HG03103 (cell line): ENCODE results near the gene PRDX6.
A peak's percentile ranks its signal among the peaks of the same experiment; 100 is the strongest.
"Not testable (repeated sequence)": the region's sequence is repeated elsewhere in the genome, so short reads cannot be mapped to it uniquely, and the experiment has no call there.

ENCODE experiments used
- ATAC-seq: cut with Tn5 transposase; IDR thresholded peaks from one replicate; pipeline ENCODE4 v1.9.1; 2021; ENCODE audit warnings: low read depth; ENCODE audit not compliant: unreplicated experiment

Gene PRDX6

DNA sequence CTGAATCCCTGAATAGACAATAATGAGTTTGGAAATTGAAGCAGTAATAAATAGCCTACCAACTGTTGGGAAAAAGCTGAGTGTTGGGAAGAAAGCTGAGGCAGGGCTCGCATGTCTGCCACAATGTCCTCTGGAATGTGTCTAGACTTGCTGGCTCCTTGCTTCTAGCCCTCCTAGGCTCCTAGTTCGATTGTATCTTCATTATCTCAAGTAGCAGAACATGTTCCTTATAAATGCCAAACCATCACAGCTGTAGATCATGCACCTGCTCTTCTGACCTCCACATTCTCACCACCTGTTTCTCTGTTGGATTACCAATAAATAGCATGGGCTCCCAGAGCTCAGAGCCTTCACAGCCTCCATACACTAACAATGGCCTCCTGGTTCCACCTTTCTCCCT lies 12.9 kb upstream of the PRDX6 start:
- not testable (repeated sequence) for ATAC-seq

DNA sequence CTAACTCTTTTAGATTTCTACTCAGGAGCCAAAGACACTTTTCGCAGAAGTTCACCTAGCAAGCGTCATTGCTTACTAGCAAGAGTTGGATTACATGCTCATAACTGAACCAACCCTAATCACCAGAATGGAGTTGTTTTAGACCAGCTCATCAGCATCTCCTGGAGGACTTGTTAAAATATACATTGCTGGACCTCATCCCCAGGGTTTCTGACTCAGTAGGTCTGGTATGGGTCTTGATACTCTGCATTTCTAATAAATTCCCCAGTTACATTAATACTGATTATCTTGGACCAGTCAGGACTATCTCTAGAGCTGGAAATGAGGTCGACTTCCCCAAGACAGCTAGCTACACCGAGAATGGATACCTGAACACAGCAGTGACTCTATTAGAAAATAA lies 9.7 kb upstream of the PRDX6 start:
- no peak for ATAC-seq

- ATAC-seq: no peak
These were observed 7.5 kb upstream of the PRDX6 start for GRCh38 chr1:173469656-173470055.

GRCh38 chr1:173470608-173471007 lies 6.5 kb upstream of the PRDX6 start:
- ATAC-seq: no peak

GRCh38 chr1:173473599-173474011 lies 3.5 kb upstream of the PRDX6 start:
- no peak for ATAC-seq

GRCh38 chr1:173474097-173474779 lies 2.9 kb upstream of the PRDX6 start:
- no peak for ATAC-seq

DNA sequence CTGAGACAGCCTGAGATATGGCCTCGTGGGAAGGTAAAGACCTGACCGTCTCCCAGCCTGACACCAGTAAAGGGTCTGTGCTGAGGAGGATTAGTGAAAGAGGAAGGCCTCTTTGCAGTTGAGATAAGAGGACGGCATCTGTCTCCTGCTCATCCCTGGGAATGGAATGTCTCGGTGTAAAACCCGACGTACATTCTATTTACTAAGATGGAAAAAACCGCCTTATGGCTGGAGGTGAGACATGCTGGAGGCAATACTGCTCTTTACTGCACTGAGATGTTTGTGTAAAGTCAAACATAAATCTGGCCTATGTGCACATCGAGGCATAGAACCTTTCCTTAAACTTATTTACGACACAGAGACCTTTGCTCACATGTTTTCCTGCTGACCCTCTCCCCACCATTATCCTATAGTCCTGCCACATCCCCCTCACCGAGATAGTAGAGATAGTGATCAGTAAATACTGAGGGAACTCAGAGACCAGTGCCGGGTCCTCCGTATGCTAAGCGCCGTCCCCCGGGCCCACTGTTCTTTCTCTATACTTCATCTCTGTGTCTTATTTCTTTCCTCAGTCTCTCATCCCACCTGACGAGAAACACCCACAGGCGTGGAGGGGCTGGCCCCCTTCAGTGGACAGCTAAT lies 2.2 kb upstream of the PRDX6 start:
- not testable (repeated sequence) for ATAC-seq

DNA sequence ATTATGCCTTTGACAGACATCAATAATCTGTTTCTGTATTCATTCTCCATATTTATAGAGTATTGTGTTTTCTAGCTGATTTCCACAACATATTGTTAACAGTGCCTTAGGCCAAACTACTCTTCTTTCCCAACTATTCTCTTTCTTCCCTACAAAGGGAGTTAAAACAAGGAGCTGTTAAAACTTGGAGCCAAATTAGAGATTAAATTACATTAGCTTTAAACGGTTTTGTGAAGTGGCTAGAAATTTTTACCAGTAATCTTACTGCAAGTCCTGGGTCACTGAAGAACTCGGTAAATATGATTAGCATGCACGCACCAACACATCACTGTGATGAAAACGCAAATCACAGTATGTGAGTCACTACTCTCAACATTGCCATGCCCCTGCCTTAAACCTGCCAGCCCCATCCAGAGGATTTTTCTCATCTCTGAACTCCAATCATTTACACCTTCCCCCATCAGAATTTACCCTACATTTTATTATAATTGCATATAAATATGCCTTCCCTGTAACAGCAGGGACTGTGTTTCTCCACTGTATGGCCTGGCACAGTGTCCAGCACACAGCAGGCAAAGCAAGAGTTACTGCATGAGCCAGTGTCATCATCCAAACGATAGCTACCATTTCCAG lies 1.5 kb upstream of the PRDX6 start:
- ATAC-seq: no peak

DNA sequence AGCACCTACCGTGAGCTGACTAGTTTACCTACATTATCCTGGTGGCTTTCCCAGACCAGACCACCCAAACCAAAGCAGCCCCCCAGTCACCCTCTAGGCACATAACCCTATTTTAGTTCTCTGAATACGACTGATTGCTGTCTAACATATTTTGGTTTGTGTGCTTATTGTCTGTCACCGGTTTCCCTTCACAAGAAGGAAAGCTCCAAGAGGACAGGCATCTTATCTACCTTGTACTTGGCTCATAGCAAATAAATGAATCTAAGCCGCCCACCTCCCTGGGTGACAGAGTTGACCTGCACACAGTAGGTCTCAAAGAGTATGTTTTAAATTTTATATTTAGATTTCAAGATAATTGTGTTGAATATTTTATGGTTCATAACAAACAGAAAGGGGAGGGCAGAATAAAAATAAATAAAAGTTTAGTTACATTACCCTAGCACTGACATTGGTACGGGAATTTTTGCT lies 904 bp upstream of the PRDX6 start:
- no peak for ATAC-seq

DNA sequence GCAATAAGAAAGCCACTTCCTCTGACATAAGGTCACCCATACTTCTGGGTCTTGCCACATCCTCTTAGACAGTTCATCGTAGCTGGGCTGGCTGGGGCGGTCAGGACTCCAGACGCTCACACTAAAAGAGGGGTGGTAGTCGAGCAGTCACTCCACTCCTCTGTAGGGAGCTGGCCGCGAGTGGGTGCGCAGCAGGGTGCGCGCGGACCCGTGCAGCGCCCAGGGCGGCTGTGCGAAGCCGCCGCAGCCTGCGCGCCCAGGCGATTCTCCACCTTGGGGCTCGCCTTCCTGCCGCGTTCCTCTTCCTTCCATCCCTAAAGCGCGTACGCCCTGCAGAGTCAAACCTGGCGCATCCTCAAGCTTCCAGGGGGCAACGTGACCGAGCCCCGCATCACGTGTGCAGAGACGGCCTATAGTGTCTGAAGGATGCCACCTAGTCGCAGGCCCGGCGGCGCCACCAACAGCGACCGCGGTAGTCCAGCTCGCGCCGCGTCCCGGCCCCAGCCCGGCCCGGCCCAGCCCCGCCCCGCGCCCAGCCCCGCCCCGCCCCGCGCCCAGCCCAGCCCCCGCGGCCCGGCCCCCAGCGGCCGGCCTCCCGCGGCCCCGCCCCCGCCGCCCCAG lies 360 bp upstream of the PRDX6 start:
- ATAC-seq: peak; percentile 94

DNA sequence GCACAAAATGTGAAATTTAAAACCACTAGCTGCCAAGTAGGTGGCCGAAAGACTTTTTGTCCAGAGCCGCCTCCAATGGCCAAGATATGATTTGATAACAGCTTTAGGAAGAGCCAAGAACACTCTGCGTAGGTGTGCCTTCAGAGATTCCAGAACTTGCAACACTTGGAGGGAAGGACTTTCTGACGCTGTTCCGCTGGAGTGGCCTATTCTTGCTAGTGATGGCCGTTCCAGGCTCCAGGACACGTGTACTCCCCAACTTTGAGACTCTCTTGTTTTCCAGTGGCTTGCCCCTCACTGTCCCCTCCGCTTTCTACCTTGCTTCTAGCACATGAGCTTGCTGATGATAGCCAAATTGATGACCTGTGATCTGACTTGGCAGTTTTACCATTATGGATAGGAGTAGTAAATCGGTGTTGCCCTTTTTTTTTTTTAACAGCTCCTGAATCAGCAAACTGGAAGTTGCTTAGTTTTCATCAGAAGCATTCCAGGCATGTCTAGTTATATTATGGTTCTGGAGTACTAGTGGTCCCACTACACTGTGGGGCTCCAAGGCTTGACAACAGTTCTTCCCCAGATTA lies 1.0 kb downstream of the PRDX6 start:
- no peak for ATAC-seq

- ATAC-seq: no peak
These were observed 2.5 kb downstream of the PRDX6 start for GRCh38 chr1:173479649-173480048.

- ATAC-seq: no peak
These were observed 4.1 kb downstream of the PRDX6 start for GRCh38 chr1:173481195-173481772.

DNA sequence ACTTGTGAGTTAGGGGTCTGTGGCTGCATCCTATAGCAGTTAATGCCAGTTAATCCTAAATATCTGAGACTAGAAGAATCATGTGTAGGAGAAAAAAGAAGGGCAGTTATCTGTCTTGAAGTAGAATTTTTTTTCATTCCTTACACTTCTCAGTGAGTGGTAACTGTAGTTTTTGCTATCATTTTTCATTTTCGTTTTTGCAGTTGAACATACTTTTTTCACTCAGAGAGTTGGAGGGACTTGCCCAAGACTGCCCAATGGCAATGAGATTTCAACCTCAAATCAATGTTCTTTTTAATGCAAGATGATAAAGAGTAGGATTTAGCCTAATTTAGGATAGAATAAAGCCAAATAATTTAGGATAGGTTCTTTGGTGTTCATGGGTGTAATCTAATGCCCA lies 5.5 kb downstream of the PRDX6 start:
- ATAC-seq: no peak

DNA sequence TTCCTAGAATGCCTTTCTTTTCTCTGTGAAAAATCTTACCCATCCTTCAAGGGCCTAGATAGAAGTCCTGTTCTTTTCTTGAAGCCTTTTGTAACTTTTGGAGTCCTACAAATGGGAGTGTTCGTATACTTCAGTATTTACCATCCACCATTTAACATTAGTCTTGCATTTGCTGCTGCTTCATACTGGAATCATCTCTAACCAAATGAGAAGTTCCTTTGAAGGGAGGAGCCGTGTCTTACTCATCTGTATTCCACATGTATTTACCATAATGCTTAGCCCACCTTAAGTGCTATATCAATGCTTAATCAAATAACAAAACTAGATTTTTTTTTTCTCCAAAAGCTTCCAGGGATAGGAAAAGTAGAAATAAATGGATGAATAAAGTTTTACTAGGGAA lies 7.1 kb downstream of the PRDX6 start:
- ATAC-seq: no peak

DNA sequence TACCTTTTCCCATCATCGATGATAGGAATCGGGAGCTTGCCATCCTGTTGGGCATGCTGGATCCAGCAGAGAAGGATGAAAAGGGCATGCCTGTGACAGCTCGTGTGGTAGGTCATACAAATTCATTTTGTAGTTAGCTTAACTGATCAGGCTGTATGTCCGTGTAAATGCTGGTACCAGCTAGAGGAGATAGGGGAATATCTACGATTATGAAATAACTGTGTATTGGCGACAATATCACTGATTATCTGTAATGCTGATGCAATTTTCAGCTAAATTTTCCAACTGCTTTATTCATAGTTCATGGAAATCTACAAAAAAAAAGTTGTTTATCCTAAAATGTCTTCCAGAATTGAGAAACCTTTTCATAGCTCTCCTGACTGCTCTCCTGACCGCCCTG lies 8.3 kb downstream of the PRDX6 start:
- no peak for ATAC-seq

GRCh38 chr1:173488001-173488400 lies 10.9 kb downstream of the PRDX6 start:
- no peak for ATAC-seq

GRCh38 chr1:173489149-173489600 lies 12.0 kb downstream of the PRDX6 start:
- ATAC-seq: no peak

DNA sequence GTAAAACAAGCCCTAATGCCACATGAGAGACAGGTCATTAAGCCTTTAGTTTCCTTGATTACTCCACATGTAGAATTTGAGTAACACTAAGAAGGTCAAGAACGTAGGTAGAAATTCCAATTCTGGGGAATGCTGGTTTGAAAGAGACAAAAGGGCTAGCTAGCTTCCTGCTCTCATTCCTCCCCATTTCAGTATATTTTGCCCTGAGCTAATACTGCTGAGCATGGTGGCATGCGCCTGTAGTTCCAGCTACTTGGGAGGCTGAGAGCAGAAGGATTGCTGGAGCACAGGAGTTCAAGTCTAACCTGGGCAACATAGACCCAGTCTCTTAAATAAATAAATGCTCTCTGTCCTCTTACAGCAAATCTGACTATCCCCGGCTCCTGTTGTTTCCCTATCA lies 12.8 kb downstream of the PRDX6 start:
- ATAC-seq: no peak

DNA sequence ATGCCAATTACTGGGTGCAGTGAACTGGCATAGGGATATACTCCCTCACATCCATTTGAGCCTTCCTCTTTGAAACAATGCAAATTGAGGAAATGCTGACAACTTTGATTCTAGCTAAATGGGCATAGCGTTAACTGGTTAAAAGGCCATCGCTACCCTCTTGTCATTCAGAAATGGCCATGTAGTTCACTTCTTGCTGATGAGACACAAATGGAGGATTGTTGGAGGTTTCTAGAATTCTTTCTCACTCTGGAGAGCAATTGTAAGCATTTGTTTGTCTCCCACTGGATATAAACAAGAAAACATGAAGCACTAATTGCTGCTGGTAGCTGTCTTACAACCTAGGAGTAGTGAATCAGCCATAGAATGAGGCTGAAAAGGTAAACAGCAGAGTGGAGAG lies 14.4 kb downstream of the PRDX6 start:
- ATAC-seq: no peak

DNA sequence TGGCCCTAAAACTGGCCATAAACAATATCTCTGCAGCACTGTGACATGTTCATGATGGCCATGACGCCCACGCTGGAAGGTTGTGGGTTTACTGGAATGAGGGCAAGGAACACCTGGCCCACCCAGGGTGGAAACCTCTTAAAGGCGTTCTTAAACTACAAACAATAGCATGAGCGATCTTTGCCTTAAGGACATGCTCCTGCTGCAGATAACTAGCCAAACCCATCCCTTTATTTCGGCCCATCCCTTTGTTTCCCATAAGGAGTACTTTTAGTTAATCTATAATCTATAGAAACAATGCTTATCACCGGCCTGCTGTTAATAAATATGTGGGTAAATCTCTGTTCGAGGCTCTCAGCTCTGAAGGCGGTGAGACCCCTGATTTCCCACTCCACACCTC lies 16.0 kb downstream of the PRDX6 start:
- not testable (repeated sequence) for ATAC-seq
